GM18867 (cell line): ENCODE data around the gene TEX53.
A peak's percentile ranks its signal among the peaks of the same experiment; 100 is the strongest.

Experiments
- ATAC-seq: cut with Tn5 transposase; IDR thresholded peaks from one replicate; pipeline ENCODE4 v1.9.1; 2021; ENCODE audit warnings: mild to moderate bottlenecking, moderate library complexity; ENCODE audit not compliant: unreplicated experiment

Gene TEX53

DNA sequence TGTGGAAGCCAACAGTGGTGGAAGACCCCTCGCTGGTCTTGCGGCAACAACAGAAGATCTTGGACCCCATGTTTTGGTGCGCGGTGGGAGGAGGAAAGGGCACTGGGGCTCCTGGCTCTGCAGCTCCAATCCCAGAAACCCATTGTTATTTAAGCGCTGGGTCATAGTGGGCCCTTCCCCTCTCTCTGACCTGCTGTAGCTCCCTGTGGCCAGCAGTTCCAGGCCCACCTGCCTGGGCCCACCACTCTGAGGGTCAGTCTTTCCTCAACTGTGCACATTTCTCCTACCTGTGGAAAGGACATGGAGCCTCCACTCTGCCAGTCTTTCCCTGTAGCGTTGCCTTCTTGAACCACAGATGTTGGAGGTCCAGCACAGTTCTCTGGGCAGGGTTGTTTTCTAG is at the start of gene TEX53:
Gene TEX53 (minus strand): TSS at position 101 of the 400 bp plus-strand sequence. CDS start 31 bp downstream, at position 70.
- no peak for ATAC-seq

DNA sequence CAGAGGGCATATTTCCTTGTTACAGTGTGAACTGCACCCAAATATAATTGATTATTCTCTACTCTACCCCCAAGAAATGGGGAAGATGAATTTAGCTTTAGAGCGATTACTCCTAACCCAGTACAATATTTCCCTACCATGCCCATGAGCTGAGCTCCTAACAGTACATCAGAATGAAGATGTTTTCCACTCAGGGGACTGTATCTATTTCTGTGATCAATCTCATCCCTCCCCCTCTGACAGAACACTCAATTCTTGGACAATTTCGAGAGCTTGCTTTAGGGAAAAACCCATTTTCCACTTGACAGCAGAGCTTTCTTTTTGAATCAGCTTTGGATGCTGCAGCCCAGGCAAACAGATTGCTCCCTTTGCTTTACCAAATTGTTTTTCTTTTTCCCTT is 49.1 kb upstream of the TEX53 start:
- ATAC-seq = no peak

DNA sequence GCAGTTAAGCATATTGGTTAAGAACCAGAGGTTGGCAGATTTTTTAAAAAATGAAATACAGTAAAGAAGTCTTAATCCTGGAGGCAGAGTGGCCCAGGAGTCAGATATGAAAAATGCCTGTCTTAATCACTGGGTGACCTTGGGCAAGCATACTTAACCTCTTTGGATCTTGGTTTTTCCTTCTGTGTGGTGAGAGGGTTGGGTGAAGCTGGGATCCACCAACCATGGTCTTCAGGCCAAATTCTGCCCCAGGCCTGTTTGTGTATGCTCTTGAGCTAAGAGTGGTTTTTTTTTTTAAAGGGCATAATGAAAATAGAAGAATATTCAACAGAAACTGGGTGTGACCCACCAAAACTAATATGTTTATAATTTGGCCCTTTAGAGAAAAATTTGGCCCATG is 44.4 kb upstream of the TEX53 start:
- no peak for ATAC-seq

DNA sequence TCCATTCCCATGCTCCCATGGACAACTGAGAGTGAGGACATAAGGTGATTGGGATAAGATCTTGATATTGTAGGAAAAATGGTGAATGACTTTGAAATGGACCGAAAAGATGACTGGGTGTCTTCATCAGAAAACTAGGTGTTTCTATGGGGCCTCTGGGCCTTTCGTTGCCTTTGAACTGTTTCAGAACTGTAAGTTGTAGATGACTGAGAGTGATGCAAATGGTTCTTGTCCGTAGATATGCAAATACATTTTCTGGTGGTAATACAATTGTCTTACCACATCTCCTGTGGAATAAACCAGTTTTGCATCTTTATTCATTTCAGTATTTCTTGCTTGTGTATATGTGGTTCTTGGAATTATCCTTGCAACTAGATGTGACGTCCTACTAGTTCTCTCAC is 40.3 kb upstream of the TEX53 start:
- peak; percentile 62 for ATAC-seq

DNA sequence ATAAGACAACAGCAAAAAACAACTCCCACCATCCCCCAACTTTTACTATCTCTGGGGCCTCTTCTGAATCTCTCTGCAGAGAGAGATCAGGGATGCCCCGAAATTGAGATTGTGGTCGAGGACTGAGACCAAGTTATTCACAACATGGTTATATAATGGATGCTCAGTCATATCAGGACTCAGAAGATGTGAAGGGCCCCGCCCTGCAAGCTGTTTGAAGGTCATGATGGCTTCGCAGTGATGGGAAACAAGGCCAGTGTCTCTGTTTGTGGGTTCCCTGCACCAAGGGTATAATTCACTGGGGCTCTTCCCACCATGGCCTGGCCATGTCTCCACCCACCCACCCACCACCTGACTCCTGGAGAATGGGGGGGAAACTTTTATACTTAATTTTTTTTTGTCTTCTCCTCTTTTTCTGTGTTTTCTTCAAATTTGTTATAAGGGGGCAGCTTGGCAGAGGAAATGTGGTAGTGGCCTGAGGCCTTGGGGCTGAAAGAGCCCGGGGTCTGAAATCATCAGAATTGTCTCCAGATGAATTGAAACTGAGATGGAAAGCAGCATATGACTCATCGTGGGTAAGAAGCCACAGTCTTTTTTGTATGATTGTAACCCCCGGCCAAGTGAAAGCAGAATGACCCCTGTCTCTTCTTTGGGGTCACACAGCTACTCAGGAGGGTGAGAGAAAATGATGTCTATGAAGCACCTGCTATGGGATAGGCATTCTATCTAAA is 39.4 kb upstream of the TEX53 start:
- ATAC-seq = peak; percentile 65

DNA sequence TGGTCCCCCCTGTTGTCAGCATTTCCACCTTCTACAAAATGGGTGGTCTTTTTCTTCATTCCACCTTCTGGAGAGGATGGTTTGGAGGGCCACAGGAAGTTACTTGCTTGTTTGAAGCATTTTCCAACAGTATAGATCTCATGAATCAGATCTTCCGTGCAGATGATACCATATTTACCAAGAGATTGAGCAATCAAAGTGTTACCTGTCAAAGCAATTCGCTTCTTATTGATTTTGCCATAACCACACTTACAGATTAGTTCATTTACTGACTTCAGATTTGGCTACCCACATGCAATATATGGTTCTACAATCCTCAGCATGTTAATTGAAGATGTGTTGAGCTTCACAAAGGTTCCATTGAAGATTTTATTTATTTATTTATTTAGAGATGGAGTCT is 38.3 kb upstream of the TEX53 start:
- no peak for ATAC-seq

DNA sequence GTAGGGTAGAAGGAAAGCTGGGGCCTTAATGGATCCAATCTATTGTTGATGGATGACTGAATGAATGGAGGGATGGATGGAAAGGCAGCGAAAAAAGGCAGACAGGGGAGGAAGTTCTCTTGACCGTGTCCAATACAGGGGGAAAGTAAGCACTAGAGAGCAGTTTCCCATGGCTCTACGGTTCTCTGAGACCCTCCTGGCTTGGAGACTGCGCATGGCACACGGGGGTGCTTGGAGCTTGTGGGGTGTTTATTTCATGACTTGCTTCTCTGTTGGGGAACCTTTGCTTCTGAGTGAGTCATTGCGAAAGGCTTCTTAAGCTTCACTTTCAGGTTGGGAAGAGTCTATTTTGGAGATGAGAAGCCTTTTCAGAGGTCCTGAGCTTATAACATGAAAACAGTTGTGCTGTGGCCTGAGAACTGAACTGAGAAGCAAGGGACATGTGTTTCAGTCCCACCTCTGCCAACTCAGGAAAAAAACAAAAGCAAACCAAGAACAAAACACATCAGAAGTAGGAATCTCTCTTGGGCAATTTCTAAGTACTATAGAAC is 37.2 kb upstream of the TEX53 start:
- peak; percentile 40 for ATAC-seq

DNA sequence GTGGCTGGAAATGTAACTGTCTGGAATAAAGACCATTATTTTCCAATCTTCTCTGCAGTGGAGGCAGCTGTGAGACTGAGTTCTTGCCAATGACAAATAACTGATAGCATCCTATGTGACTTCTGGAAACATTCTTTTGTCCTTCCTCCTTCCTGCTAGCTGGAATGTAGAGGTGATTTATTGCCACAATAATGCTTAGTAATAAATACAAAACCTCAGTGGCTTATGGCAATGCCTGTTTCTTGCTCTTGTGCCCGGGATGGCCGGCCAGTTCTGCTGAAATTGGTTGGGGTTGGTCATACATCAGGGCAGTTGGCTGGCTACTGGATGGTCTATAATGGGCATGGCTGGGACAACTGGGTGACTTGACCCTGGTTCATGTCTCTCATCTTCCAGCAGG is 36.5 kb upstream of the TEX53 start:
- no peak for ATAC-seq

DNA sequence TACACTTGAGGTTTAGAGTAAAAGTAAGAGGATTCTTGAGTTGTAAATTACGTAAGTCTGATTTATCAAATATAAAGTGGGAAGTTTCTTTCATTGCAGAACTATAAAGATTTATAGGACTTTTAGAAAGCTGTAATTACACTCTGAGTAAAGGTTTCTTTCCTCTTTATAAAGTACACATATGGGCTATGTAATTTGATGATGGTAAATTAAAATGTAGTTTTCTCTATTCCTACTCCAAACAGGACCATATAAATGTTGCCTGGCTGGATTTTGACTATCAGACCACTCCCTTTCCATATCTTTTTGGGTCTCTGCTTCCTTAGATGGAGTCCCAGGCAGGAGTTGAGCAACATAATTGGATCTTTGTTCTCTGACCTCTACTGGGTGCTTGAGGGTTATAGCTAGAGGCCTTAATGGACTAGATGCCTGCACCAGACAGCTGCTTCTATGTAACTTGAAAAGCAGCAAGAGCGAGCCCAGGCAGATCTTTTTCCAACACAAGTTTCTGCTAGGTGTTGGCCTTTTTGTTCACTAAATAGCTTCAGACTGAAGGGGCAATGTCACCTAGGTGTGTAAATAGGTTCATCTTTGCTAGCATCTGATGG is 35.7 kb upstream of the TEX53 start:
- no peak for ATAC-seq

DNA sequence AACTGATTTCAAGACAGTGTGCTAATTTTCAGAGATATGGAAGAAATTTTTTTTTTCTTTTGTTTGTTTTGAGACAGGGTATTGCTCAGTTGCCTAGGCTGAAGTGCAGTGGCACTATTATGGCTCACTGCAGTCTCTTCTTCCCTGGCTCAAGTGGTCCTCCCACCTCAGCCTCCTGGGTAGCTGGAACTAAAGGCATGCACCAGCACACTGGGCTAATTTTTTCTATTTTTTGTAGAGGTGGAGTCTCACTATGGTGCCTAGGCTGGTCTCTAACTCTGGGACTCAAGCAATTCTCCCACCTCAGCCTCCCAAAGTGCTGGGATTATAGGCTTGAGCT is 34.3 kb upstream of the TEX53 start:
- ATAC-seq = no peak

DNA sequence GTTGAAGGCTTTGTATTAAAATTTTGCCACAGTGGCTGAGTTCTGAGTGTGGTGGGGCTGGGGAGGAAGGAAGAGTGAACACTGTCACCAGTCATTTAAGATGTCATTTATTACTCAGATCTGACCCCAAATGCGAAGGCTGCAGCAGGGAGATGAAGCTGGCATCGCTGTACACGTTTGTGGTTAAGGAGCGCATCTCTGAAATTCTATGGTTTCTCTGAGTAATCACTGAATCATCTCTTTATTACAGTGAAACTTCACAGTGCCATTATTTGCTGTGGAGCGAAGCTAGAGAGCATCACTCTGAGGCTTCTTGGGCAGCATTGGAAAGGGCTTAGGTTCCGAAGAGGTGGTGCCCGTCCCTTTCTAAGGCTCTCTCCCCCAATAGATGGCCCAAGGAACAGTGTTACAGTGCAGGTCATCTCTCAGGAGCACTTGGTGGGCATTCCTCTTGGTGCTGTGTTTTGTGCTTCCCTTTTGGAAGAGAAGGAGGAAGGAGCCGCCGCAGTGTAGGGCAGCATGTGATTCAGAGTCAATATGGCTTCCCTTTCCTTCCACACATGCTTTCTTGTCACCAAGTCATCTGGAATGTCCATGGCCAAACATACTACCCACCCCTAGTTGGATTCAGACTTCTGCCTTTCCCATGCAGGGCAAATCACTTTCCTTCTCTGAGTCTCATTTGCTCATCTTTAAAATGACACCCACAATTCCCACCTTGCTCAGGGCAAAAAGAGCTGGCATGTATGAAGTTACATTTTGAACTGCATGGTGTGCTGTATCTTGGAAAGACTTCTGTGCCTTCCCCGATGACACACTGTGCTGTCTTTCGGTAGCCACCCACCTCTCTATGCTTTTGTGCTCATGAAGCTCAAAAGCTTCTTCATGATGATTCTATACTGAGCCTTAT is 33.7 kb upstream of the TEX53 start:
- peak; percentile 62 for ATAC-seq

DNA sequence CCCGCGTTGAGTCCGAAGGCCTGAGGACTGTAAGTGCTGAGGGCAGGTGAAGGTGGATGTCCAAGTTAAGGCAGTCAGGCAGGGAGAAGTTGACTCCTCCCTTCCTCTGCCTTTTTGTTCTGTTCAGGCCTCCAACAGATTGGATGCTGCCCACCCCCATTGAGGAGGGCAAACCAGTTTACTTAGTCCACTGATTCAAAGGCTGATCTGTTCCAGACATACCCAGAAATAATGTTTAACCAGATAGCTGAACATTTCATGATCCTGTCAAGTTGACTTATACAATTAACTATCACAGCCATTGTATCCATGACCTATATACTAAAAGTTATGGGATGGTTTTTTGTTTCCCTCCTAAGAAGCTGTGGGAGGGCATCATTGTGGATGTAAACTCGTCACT is 32.7 kb upstream of the TEX53 start:
- ATAC-seq = no peak

DNA sequence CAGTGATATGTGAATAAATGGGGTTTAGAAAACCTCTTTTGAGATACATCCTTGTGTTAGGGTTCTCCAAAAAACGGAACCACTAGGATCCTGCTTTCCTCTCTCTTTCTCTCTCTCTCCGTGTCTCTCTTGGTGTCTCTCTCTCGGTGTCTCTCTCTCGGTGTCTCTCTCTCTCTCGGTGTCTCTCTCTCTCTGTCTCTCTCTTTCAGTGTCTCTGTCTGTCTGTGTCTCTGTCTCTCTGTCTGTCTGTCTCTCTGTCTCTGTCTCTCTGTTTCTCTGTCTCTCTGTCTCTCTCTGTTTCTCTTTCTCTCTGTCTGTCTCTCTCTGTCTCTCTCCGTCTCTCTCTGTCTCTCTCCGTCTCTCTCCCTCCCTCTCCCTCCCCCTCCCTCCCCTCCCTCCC is 32.2 kb upstream of the TEX53 start:
- ATAC-seq = no peak

DNA sequence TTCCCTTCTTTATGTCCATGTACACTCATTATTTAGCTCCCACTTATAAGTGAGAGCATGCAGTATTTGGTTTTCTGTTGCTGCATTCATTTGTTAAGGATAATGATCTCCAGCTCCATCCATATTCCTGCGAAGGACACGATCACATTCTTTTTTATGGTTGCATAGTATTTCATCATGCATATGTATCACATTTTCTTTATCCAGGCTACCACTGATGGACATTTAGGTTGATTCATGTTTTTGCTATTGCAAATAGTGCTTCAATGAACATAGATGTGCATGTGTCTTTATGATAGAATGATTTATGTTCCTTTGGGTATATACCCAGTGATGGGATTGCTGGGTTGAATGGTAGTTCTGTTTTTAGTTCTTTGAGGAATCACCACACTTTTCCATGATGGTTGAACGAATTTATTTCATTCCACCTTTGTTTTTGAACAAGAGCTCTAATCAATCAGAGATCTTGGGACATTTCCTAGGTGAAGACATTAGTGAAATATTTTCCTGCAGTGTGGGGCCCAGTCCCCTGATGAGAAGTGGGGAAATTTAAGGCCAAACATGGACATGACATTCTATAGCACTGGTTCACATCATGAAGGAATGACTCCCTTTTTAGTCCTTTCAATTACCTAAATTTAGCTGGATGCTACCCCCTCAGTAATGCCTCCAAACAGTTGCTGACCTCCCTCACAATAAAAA is 31.5 kb upstream of the TEX53 start:
- ATAC-seq = no peak

DNA sequence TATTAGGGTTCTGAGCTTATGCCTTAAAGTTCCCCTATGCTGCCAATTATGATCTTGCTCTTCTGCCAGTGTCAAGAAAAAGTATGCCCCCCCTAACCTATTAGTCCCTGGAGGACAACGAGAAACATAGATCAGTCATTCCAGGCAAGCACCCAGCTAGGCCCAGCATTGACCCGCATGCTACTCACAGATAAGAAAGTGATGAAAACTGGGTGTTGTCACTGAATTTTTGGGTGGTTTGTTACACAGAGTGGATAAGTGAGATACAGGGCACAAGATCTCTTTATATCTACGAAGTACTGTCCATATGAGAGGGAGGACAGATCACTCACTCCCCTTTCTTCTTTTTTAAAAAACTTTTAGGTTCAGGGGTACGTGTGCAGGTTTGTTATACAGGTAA is 30.8 kb upstream of the TEX53 start:
- ATAC-seq = no peak

DNA sequence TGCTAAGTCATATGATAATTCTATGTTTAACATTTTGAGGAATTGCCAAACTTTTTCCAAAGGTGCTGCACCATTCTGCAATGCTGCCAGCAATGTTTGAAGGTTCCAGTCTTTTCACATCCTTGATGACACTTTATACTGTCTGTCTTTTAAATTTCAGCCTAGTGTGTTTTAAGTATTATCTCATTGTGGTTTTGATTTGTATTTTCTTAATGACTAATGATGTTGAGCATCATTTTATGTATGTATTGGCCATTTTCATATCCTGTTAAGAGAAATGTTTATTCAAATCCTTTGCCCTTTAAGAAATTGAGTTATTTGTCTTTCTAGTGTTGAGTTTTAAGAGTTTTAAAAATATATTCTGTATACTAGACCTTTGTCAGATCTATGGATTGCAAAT is 29.4 kb upstream of the TEX53 start:
- no peak for ATAC-seq

DNA sequence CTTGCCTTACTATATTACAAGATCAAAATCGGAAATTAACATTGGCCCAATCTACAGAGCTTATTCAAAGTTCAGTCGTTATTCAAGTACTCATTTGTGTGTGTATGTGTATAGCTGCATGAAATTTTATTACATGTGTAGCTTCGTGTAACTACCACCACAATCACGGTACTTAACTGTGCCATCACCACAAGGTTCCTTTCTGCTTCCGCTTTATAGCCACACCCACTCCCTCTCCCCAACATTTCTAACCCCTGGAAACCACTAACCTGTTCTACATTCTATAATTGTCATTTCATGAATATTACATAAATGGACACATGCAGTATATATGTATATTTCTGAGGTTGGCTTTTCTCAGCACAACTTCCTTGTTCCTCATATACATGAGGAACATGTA is 28.3 kb upstream of the TEX53 start:
- ATAC-seq = no peak

DNA sequence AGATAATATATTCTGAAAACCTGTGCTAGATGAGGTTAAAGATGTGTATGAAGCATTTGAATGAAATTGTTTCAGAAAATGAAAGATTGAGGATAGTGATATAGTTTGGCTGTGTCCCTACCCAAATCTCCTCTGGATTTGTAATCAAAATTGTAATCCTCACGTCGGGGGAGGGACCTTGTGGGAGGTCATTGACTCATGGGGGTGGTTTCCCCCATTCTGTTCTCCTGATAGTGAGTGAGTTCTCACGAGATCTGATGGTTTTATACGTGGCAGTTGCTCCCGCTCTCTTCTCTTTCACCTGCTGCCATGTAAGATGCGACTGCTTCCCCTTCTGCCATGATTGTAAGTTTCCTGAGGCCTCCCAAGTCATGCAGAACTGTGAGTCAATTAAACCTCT is 26.4 kb upstream of the TEX53 start:
- ATAC-seq = no peak

DNA sequence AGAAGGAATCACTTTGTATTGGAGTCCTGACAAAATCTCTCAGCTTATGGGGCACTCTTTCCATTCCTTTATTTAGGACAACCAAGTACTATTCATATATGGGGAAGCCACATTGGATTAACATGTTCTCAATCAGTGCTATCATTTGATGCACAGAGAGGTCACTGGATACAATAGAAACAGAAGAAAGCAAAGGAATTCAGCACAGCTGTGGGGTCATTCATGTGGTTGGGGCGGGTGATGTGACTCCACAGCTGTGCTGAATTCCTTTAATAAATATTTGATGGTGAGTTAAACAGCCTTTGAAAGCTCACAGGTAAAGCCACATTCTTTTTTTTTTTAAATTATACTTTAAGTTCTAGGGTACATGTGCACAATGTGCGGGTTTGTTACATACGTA is 25.2 kb upstream of the TEX53 start:
- no peak for ATAC-seq

DNA sequence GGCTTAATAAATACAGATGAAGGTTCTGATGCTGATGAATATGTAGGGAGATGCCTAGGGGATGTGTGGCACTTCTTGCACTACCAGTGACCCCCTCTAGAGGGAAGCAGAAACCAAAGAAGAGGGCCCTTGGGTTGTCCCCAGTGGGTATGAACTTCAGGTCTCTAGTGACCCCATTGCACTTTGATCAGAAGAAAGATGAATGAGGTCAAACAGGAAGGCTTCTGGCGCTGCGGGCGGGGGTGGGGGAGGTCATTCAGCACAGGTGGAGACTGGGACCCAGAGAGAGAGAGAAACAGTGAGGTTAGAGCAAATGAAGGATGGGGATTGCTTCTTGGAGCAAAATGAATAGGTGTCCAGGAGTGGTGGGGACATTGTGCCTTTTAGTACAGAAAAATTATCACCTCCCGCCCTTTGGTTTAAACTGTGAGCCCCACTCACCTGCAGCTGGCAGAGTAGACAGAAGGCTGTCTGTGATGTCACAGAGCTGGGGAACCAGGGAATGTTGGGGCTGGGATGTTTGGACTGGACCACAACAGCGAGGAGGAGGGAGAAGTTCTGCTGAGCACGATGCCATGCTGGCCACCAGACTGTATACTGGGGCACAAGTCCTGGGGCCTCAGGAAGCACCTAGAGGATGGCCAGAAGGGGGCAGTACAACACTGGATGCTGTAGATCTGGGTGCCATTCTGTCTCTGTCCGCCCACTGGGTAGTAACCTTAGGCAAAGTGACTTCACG is 24.2 kb upstream of the TEX53 start, which contains the start of gene TEX48:
Gene TEX48 (minus strand): TSS at position 599 of the 739 bp plus-strand sequence. CDS start 10,469 bp downstream, outside the sequence.
- peak; percentile 91 for ATAC-seq
